Measurements from ENCODE around the gene NME7. TPM values are rescaled to one million over a fixed set of nuclear protein-coding genes. Genes with fewer than 3 reads are reported as not detected.

NME7 gene
- total and polyA plus RNA-seq, 2 experiments from 2014 or later = 39.1 to 48.5 TPM

DNA sequence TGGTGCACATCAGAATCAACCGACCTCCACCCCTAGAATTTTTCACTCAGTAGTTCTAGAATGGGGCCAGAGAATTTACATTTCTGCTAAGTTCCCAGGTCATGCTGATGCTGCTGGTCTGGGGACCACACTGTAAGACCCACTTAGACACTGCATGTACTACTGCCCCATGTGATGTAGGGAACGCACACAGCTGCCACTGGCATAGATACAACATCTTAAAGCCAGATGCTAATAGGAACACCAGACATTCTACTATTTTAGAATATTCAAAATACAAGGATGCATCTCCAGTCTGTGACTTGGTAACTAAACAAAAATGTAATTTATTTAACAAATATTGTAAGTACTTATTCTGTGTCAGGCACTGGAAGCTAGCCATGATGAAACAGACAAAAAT, 275.2 kb downstream of the NME7 start:
- H3K36me3 ChIP-seq (ENCODE audit: insufficient read depth) = no peaks in the 10 kb centered on the region
- H3K4me1 ChIP-seq (ENCODE audit: insufficient read depth) = 0 out of 2 replicates have a peak, but pooled peaks cover 7% of the 10 kb centered on the region
- peaks cover 2% of the 10 kb centered on the region for H3K27me3 Mint-ChIP-seq (ENCODE audit: insufficient read depth, low read depth, poor library complexity)
- DNase-seq (ENCODE audit: low spot score) = no peak
- ATAC-seq = no peak
- H3K79me2 ChIP-seq (replicated peaks; ENCODE audit: insufficient read depth) = no peaks in the 10 kb centered on the region
- peaks cover 12% of the 10 kb centered on the region for H3K4me1 Mint-ChIP-seq
- H3K4me3 Mint-ChIP-seq = no peak overlapping the region
- no peaks in the 10 kb centered on the region for H4K20me1 ChIP-seq (replicated peaks; ENCODE audit: insufficient read depth)
- no peaks in the 10 kb centered on the region for H3F3A ChIP-seq (replicated peaks; ENCODE audit: low read depth)
- no peak overlapping the region for H3K27ac ChIP-seq (ENCODE audit: low read depth)
- H3K4me2 ChIP-seq = no peak overlapping the region
- H2AFZ ChIP-seq = no peak overlapping the region
- no peak overlapping the region for H3K27ac Mint-ChIP-seq
- no peaks in the 10 kb centered on the region for H3K9me2 ChIP-seq (ENCODE audit: insufficient read depth)
- H3K4me3 ChIP-seq = no peak overlapping the region
- TF ChIP-seq STAT1 (IDR thresholded peaks at IDR 0.05; ENCODE audit: unreplicated experiment) = no peak
- TF ChIP-seq, protein P1, sequence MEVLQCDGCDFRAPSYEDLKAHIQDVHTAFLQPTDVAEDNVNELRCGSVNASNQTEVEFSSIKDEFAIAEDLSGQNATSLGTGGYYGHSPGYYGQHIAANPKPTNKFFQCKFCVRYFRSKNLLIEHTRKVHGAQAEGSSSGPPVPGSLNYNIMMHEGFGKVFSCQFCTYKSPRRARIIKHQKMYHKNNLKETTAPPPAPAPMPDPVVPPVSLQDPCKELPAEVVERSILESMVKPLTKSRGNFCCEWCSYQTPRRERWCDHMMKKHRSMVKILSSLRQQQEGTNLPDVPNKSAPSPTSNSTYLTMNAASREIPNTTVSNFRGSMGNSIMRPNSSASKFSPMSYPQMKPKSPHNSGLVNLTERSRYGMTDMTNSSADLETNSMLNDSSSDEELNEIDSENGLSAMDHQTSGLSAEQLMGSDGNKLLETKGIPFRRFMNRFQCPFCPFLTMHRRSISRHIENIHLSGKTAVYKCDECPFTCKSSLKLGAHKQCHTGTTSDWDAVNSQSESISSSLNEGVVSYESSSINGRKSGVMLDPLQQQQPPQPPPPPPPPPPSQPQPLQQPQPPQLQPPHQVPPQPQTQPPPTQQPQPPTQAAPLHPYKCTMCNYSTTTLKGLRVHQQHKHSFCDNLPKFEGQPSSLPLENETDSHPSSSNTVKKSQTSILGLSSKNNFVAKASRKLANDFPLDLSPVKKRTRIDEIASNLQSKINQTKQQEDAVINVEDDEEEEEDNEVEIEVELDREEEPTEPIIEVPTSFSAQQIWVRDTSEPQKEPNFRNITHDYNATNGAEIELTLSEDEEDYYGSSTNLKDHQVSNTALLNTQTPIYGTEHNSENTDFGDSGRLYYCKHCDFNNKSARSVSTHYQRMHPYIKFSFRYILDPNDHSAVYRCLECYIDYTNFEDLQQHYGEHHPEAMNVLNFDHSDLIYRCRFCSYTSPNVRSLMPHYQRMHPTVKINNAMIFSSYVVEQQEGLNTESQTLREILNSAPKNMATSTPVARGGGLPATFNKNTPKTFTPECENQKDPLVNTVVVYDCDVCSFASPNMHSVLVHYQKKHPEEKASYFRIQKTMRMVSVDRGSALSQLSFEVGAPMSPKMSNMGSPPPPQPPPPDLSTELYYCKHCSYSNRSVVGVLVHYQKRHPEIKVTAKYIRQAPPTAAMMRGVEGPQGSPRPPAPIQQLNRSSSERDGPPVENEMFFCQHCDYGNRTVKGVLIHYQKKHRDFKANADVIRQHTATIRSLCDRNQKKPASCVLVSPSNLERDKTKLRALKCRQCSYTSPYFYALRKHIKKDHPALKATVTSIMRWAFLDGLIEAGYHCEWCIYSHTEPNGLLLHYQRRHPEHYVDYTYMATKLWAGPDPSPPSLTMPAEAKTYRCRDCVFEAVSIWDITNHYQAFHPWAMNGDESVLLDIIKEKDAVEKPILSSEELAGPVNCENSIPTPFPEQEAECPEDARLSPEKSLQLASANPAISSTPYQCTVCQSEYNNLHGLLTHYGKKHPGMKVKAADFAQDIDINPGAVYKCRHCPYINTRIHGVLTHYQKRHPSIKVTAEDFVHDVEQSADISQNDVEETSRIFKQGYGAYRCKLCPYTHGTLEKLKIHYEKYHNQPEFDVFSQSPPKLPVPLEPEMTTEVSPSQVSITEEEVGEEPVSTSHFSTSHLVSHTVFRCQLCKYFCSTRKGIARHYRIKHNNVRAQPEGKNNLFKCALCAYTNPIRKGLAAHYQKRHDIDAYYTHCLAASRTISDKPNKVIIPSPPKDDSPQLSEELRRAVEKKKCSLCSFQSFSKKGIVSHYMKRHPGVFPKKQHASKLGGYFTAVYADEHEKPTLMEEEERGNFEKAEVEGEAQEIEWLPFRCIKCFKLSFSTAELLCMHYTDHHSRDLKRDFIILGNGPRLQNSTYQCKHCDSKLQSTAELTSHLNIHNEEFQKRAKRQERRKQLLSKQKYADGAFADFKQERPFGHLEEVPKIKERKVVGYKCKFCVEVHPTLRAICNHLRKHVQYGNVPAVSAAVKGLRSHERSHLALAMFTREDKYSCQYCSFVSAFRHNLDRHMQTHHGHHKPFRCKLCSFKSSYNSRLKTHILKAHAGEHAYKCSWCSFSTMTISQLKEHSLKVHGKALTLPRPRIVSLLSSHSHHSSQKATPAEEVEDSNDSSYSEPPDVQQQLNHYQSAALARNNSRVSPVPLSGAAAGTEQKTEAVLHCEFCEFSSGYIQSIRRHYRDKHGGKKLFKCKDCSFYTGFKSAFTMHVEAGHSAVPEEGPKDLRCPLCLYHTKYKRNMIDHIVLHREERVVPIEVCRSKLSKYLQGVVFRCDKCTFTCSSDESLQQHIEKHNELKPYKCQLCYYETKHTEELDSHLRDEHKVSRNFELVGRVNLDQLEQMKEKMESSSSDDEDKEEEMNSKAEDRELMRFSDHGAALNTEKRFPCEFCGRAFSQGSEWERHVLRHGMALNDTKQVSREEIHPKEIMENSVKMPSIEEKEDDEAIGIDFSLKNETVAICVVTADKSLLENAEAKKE (CRISPR knock-in tag; IDR thresholded peaks at IDR 0.05) = no peak
- TF ChIP-seq POLR2AphosphoS5 (IDR thresholded peaks at IDR 0.05; ENCODE audit: low read depth) = no peak
- TF ChIP-seq EZH2 (IDR thresholded peaks at IDR 0.05; ENCODE audit: low read depth, unreplicated experiment) = no peak
- TF ChIP-seq JUNB (IDR thresholded peaks at IDR 0.05; ENCODE audit: unreplicated experiment) = no peak
- TF ChIP-seq, protein P2, sequence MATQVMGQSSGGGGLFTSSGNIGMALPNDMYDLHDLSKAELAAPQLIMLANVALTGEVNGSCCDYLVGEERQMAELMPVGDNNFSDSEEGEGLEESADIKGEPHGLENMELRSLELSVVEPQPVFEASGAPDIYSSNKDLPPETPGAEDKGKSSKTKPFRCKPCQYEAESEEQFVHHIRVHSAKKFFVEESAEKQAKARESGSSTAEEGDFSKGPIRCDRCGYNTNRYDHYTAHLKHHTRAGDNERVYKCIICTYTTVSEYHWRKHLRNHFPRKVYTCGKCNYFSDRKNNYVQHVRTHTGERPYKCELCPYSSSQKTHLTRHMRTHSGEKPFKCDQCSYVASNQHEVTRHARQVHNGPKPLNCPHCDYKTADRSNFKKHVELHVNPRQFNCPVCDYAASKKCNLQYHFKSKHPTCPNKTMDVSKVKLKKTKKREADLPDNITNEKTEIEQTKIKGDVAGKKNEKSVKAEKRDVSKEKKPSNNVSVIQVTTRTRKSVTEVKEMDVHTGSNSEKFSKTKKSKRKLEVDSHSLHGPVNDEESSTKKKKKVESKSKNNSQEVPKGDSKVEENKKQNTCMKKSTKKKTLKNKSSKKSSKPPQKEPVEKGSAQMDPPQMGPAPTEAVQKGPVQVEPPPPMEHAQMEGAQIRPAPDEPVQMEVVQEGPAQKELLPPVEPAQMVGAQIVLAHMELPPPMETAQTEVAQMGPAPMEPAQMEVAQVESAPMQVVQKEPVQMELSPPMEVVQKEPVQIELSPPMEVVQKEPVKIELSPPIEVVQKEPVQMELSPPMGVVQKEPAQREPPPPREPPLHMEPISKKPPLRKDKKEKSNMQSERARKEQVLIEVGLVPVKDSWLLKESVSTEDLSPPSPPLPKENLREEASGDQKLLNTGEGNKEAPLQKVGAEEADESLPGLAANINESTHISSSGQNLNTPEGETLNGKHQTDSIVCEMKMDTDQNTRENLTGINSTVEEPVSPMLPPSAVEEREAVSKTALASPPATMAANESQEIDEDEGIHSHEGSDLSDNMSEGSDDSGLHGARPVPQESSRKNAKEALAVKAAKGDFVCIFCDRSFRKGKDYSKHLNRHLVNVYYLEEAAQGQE (IDR thresholded peaks at IDR 0.05; ENCODE audit: unreplicated experiment) = no peak
- TF ChIP-seq, protein P3, sequence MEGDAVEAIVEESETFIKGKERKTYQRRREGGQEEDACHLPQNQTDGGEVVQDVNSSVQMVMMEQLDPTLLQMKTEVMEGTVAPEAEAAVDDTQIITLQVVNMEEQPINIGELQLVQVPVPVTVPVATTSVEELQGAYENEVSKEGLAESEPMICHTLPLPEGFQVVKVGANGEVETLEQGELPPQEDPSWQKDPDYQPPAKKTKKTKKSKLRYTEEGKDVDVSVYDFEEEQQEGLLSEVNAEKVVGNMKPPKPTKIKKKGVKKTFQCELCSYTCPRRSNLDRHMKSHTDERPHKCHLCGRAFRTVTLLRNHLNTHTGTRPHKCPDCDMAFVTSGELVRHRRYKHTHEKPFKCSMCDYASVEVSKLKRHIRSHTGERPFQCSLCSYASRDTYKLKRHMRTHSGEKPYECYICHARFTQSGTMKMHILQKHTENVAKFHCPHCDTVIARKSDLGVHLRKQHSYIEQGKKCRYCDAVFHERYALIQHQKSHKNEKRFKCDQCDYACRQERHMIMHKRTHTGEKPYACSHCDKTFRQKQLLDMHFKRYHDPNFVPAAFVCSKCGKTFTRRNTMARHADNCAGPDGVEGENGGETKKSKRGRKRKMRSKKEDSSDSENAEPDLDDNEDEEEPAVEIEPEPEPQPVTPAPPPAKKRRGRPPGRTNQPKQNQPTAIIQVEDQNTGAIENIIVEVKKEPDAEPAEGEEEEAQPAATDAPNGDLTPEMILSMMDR (conservative IDR thresholded peaks at IDR 0.05; ENCODE audit: low read depth in 2 of 2) = no peak
- no peak for TF ChIP-seq ZNF331 (CRISPR knock-in tag; IDR thresholded peaks at IDR 0.05; ENCODE audit: low read depth)
- TF ChIP-seq EZH2phosphoT487 (IDR thresholded peaks at IDR 0.05; ENCODE audit: unreplicated experiment) = no peak
- no peak for TF ChIP-seq CREB1 (CRISPR knock-in tag; IDR thresholded peaks at IDR 0.05; ENCODE audit: low read depth)
- no peak for TF ChIP-seq ZNF114 (CRISPR knock-in tag; IDR thresholded peaks at IDR 0.05)
- no peaks in the 10 kb centered on the region for H3K36me3 Mint-ChIP-seq (ENCODE audit: low read depth)
- no peaks in the 10 kb centered on the region for H3K9me3 Mint-ChIP-seq
- no peaks in the 10 kb centered on the region for H3K27me3 ChIP-seq (ENCODE audit: insufficient read depth)
